Transverse colon (tissue), 4 donors: Measurements from ENCODE around the gene TMEM132E. TPM values are rescaled to one million over a fixed set of nuclear protein-coding genes. Genes with fewer than 3 reads are reported as not detected.

Experiments used
- DNase-seq: peaks from one replicate; pipeline ENCODE4 v3.0.0-alpha.2; 2019
- H3K27ac ChIP-seq, 4 donors: fragments of 200-600 bp; sonication (generic); 2 replicates each; pipeline ENCODE4 v1.5.1; 2016 to 2018; ENCODE audit warnings: inconsistent platforms in 4 of 4
- H3K27me3 ChIP-seq: fragments of 200-600 bp; sonication (generic); 2 replicates; pipeline ENCODE4 v1.5.1; 2017; ENCODE audit warnings: inconsistent platforms
- H3K36me3 ChIP-seq, 4 donors: fragments of 200-600 bp; sonication (generic); 2 replicates each; pipeline ENCODE4 v1.5.1; 2017 to 2019; ENCODE audit warnings: inconsistent platforms in 4 of 4
- H3K4me1 ChIP-seq, 4 donors: fragments of 200-600 bp; sonication (generic); 2 replicates each; pipeline ENCODE4 v1.5.1; 2017 to 2020; ENCODE audit warnings: inconsistent platforms in 4 of 4
- H3K4me3 ChIP-seq, 4 donors: fragments of 200-600 bp; sonication (generic); 1 replicate in 1 of 4; 2 replicates in 3 of 4; pipeline versions ENCODE4 v1.5.1 to v1.6.1; 2017 to 2019; ENCODE audit warnings: inconsistent platforms in 4 of 4
- H3K9me3 ChIP-seq, 2 donors: fragments of 200-600 bp; sonication (generic); 2 replicates each; pipeline ENCODE4 v1.5.1; 2017 to 2019; ENCODE audit warnings: inconsistent platforms in 2 of 2
- CTCF ChIP-seq, 5 experiments: fragments of 200-600 bp in 3 of 5; fragments of 450-650 bp in 2 of 5; sonication (generic) in 3 of 5; IDR thresholded peaks; 1 replicate in 2 of 5; 2 replicates in 3 of 5; pipeline ENCODE4 v1.5.1; 2016 to 2017; ENCODE audit warnings: antibody characterized with exemption in 5 of 5, inconsistent platforms in 3 of 5, mild to moderate bottlenecking in 2 of 5, moderate library complexity in 1 of 5
- EP300 ChIP-seq: sonication (generic); formaldehyde crosslinking; IDR thresholded peaks from one replicate; pipeline ENCODE4 v1.6.1; 2017; ENCODE audit warnings: antibody characterized with exemption, low read depth
- POLR2A ChIP-seq: fragments of 450-650 bp; IDR thresholded peaks from one replicate; pipeline ENCODE4 v1.6.1; 2016; ENCODE audit warnings: antibody characterized with exemption, mild to moderate bottlenecking, moderate library complexity
- POLR2AphosphoS5 ChIP-seq, 3 donors: sonication (generic); formaldehyde crosslinking; IDR thresholded peaks; one replicate each; pipeline ENCODE4 v1.6.1; 2016; ENCODE audit warnings: antibody characterized with exemption in 3 of 3
- WGBS, 2 donors: methylation state at CpG; one replicate each; pipeline ENCODE4 v1.1.5; 2018; ENCODE audit warnings: low coverage in 1 of 2; 5-methylcytosine and 5-hydroxymethylcytosine counted together
- in situ Hi-C, 4 donors: fragments of 200-750 bp; cut with MboI; loops; one replicate each; pipeline versions ENCODE4 v1.15.0 to v1.15.1; 2017; ENCODE audit warnings: low sequenced_read_pairs in 3 of 4, low pct_ligation_motif_present in 1 of 4, low pct_unique_long_range_greater_than_20kb in 1 of 4
- intact Hi-C: fragments of 100-400 bp; cut with DNase I; formaldehyde crosslinking; loops from one replicate; pipeline ENCODE4 v1.15.1; 2023; ENCODE audit warnings: low total_unique reads
- total RNA-seq, 4 donors: library from RNA; depleted of rRNA; stranded (reverse); fragments of >200 nt; gene quantifications; one replicate each; pipeline ENCODE4 v1.1.0, GENCODE V29; 2016

The TMEM132E gene
- total RNA-seq, 4 donors from 2014 or later: not detected

DNA sequence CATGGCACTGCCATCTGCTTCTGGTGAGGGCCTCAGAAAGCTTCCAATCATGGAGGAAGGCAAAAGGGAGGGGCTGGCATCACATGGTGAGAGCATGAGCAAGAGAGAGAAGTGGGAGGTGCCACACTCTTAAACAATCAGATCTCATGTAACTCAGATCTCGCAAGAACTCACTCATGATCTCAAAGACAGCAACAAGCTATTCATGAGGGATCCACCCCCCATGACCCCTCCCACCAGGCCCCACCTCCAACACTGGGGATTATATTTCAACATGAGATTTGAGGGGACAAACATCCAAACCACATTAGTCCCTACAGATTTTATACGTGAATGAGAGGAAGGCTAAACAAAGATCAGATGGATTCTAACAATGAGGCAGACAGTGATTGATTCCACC is 8.9 kb upstream of the TMEM132E start:
- no peak for TF ChIP-seq POLR2AphosphoS5 (IDR thresholded peaks at IDR 0.05)
- TF ChIP-seq CTCF (IDR thresholded peaks at IDR 0.05): no peak
- TF ChIP-seq POLR2A: no peak
- TF ChIP-seq EP300: no peak
- WGBS, 2 donors: 17 to 25% methylated on average over 1 to 2 of the region's 2 CpGs
- intact Hi-C loops (no loop called here), in situ Hi-C loops (loop anchor here in 1 of 4 donors (25.0 kb wide), 1 partner anchor 92 kb away; no protein-coding TSS in a partner anchor)
- H3K9me3 ChIP-seq: no peaks in the 10 kb centered on the region
- H3K4me1 ChIP-seq: no peaks in the 10 kb centered on the region
- H3K27ac ChIP-seq: no peak overlapping the region
- no peaks in the 10 kb centered on the region for H3K36me3 ChIP-seq
- no peak for DNase-seq
- peaks cover 40% of the 10 kb centered on the region for H3K27me3 ChIP-seq
- no peak overlapping the region for H3K4me3 ChIP-seq

DNA sequence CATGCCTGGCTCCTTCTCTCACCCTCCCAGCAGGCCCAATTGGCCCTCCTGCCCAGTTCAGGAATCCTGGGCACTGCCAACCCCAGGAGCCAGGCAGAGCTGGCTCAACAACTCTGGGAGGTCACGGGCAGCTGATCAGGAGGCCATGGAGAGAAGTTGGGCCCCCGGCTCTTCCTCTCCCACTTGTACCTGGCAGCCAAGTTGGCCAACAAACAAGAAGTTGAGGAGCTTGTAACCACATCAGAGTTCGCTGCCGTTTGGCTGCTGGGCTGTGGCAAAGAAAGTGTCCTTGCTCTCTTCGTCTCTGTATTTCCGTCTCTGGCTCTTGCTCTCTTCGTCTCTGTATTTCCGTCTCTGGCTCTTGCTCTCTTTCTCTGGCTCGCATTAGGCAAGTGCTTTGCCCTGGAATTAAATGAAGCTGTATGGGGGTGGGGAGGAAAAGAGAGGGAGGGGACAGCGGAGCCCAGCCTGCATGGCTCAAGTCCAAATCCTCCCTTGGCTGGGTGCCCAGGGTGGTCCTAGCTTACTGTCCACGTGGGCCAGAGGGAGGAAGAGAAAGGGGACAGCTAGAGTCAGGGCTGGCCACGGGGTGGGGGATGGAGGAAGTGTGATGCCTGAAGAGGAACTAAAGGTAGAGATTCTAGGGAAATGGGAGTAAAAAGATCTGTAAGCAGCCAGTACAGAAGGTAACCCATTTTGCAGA is 7.8 kb upstream of the TMEM132E start:
- H3K27me3 ChIP-seq: peaks cover 42% of the 10 kb centered on the region
- no peak for DNase-seq
- H3K9me3 ChIP-seq: no peaks in the 10 kb centered on the region
- no peak overlapping the region for H3K4me3 ChIP-seq
- WGBS, 2 donors: 57% methylated on average over 11 of the region's 12 CpGs; no CpG with 5 or more reads in 1 of the 2 donors
- intact Hi-C loops (no loop called here), in situ Hi-C loops (loop anchor here in 1 of 4 donors (25.0 kb wide), 1 partner anchor 91 kb away; no protein-coding TSS in a partner anchor)
- H3K27ac ChIP-seq: no peak overlapping the region
- TF ChIP-seq EP300: no peak
- TF ChIP-seq POLR2AphosphoS5 (IDR thresholded peaks at IDR 0.05): no peak
- TF ChIP-seq POLR2A: no peak
- no peak for TF ChIP-seq CTCF (IDR thresholded peaks at IDR 0.05)
- no peaks in the 10 kb centered on the region for H3K4me1 ChIP-seq
- H3K36me3 ChIP-seq: no peaks in the 10 kb centered on the region

GRCh38 chr17:34572483-34572882 is 6.9 kb upstream of the TMEM132E start:
- H3K27me3 ChIP-seq: peaks cover 49% of the 10 kb centered on the region
- H3K4me1 ChIP-seq: no peaks in the 10 kb centered on the region
- no peaks in the 10 kb centered on the region for H3K9me3 ChIP-seq
- no peak overlapping the region for H3K4me3 ChIP-seq
- no peak for DNase-seq
- H3K27ac ChIP-seq: no peak overlapping the region
- intact Hi-C loops (no loop called here), in situ Hi-C loops (loop anchor here in 1 of 4 donors (25.0 kb wide), 1 partner anchor 90 kb away; no protein-coding TSS in a partner anchor)
- WGBS, 2 donors: 79 to 90% methylated on average over 1 of the region's 1 CpG
- no peak for TF ChIP-seq POLR2A
- TF ChIP-seq CTCF (IDR thresholded peaks at IDR 0.05): no peak
- no peak for TF ChIP-seq POLR2AphosphoS5 (IDR thresholded peaks at IDR 0.05)
- TF ChIP-seq EP300: no peak
- no peaks in the 10 kb centered on the region for H3K36me3 ChIP-seq

DNA sequence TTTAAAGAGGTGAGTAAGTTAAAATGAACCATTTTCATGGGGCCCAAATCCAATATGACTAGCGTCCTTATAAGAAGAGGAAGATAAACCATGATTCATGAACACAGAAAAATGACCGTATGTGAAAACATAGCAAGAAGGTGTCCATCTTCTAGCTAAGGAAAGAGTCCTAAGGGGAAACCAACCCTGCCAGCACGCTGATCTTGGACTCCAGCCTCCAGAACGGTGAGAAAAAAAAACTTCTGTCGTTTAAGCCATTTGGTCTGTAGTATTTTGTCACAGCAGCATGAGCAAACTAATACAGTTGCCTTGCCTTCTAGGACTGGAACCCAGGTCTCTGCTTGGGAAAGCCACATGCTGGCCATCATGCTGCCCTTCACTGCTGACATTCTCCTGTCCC is 4.2 kb upstream of the TMEM132E start:
- peaks cover 60% of the 10 kb centered on the region for H3K27me3 ChIP-seq
- no peak for DNase-seq
- 64 to 74% methylated on average over 5 of the region's 5 CpGs for WGBS, 2 donors
- H3K36me3 ChIP-seq: no peaks in the 10 kb centered on the region
- no peak overlapping the region for H3K4me3 ChIP-seq
- in situ Hi-C loops: loop anchor here in 1 of 4 donors (25.0 kb wide), 1 partner anchor 562 kb away; the partner anchor contains the start of genes NLE1 and UNC45B
- no peak for TF ChIP-seq POLR2A
- TF ChIP-seq EP300: no peak
- no peak for TF ChIP-seq POLR2AphosphoS5 (IDR thresholded peaks at IDR 0.05)
- no peak for TF ChIP-seq CTCF (IDR thresholded peaks at IDR 0.05)
- no peak overlapping the region for H3K27ac ChIP-seq
- peaks cover 10 to 15% (median 14%) of the 10 kb centered on the region in 4 donors for H3K4me1 ChIP-seq
- H3K9me3 ChIP-seq: no peaks in the 10 kb centered on the region
- intact Hi-C loops: no loop called here
